HG03095 (cell line): ENCODE measurements around the gene CHRNB4.

ENCODE experiments used
- ATAC-seq: cut with Tn5 transposase; IDR thresholded peaks from one replicate; pipeline ENCODE4 v1.9.1; 2021; ENCODE audit warnings: moderate library complexity; ENCODE audit not compliant: unreplicated experiment

CHRNB4 gene

DNA sequence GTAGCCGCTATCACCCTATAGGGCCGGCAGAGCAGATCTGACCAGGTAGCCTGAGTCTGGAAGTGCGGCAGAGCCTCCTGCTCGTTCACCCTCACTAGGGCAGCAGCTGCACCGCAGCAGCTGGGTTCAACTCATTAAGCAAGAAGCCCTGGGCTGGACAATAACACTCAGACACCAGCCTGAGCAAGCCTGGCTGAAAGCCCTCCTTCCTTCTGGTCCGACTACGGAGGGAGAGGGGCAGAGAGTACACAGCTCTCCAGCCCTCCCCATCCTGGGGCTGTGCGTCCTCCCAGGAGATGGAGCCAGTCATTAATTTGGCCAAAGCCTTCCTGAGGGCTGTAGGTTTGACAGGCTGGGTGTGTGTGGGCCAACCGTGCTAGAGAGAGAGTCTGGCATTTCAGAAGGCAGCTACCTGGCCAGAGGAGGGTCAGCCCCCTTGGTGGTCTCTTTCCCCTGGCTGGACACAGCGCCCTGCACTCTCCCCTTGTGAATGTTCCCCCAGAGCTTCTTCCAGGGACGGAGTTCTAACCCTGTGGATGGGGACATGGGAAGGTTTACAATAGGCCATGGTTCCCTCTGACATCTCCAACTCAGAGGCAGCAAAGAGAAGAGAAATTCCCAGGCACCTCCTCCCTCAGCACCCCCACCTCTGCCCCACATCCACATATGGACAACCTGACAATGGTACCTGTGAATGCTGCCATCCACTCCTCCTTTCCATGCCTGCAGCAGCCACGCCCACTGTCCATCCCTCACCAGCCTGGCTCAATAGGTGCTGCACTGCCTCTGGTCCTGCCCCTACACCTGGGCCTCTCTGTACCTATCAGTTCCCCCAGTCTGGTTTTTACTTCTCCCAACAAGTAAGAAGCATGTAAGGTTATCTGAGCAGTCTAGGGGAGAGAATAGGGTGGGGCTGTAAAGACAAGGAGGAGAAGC, 6.5 kb downstream of the CHRNB4 start:
- ATAC-seq: no peak

DNA sequence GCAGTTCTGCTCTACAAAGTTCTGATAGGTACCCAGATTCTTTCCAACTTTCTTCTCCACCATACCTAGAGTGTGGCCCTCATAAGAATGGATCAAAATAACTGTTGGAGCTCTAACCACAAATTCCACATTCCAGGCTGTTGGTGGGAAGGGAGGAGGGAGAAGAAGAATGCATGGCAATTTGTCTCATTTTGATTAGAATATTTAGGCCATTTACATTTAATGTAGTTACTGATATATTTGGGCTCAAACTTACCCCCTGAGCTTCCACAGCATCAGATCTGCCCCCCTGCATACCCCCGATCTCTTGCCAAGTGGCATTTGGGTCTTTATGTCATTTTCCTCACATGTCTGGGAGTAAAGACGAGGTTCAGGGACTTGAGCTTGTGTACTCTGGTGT, 7.7 kb downstream of the CHRNB4 start:
- no peak for ATAC-seq

DNA sequence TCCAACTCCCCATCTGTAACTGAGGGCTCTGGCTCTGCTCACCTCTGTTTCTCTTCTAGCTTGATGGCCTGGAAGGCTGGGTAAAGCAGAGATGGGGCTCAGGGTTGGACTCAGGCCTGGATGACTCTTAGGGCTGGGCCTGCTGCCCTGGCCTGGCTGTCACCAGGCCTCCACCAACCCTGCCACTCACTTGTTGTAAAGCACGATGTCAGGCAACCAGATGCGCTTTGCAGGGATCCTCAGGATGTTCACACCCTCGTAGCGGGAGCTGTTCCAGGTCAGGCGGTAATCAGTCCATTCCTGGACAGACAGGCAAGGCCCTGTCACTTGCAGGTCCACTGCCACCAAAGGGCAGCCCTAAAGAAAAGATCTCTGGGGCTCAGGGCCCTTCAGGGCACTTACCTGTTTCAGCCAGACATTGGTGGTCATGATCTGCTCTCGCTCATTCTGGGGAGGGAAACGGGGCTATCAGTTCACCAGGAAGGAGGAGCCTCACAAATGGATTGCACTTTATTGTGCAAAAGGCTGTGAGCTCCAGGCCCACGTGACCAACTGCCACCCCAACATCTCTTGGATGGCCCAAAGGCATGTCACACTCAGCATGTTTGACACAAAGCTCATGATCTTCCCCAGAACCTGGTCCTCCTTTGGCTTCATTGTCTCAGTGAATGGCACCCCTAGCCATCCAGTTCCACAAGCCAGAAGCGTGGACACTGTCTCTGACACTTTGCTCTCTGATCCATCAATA, 9.9 kb downstream of the CHRNB4 start:
- no peak for ATAC-seq

- ATAC-seq: no peak
Measured at GRCh38 chr15:78629716-78630065, 11.3 kb downstream of the CHRNB4 start.

GRCh38 chr15:78629031-78629715, 11.8 kb downstream of the CHRNB4 start:
- no peak for ATAC-seq

DNA sequence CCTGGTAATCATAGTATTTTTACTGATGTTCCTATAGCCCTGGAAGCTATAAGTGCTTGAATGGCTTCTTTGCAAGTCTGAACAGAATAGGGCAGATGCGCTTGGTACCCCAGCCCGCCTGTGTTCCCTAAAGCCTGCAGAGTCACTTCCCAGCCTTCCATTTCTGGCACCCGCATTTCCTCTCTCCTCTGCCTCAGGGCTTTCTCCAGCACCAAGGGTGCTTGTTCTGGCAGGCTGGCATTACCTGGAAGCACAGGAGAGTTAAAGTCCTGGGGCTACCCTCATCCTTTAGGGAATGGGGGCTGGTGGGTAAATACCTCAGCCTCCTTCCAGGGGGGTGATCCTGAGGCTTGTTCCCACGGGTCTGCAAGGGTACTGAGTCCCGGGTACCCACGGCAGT, 12.8 kb downstream of the CHRNB4 start:
- no peak for ATAC-seq

GRCh38 chr15:78627348-78627747, 13.7 kb downstream of the CHRNB4 start:
- ATAC-seq: no peak

- no peak for ATAC-seq
Measured at GRCh38 chr15:78626381-78626995, 14.5 kb downstream of the CHRNB4 start.

DNA sequence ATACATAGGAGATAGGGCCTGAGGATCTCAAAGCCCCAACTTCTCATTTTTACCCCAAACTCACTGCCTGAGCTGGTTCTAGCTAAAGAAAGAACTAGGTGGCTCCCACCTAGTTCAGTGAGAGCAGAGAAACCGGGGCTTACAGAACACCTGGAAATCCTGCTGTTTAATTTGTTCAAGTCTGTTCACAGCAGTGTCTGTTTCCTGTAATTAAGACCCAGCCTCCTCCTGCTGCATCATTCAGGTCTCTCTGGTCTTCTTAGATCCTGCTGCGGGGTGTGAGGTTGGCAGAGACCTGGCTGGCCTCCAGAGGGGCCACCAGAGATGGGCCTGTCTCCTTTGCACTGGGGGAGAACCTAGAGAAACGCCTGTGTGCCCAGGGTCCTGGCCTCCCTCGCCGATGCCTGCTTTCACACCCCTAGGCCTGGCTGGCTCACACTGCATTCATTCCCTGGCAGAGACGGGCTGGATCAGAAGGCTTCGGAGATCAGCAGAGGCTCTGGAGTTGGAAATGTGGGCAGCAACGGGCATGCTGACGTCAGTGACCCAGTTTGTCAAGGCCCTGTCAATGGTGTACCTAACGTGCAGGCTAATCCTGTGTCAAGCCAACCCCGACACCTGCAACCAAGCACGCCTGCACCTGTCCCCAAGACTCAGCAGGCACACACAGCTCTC, 15.3 kb downstream of the CHRNB4 start:
- no peak for ATAC-seq

DNA sequence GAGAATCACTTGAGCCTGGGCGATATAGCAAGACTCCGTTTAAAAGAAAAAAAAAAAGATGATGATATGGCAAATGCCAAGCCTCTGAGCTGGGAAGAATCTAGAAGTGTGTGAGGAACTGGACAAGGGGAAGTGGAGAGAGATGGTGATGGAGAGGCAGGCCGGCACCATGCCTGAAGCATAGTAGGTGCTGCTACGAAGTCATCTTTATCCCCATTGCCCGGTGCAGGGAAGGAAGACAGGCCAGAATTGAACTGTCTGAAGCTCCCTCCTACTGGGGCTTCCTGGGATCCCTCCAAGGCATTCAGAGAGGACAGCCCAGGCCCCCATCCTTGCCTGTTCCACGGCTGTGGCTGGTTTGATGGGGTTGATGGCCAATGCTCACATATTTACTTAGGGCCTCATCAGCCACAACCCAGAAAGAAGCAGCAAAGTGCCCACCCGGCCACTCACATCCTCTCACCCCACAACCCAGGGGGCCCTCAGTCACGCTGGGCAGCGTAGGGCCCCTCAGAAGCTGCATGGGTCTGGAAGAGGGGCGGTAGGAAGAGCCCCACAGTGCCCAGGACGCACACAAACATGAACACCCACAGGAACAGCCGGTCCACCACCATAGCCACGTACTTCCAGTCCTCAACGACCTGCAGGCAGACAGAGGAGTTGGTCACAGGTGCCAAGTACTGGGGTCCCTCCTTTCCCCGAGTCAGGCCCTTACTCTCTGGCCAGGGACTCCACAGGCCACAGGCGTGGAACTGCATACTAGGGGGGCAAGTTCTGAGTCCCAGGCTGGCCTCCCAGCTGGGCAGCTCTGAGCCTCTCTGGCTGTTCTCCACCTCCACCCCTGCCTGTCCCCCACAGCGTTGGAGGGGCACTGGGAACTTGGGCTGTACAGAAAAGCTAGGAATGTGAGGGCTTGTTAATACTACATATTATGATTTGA, 16.1 kb downstream of the CHRNB4 start:
- ATAC-seq: no peak

DNA sequence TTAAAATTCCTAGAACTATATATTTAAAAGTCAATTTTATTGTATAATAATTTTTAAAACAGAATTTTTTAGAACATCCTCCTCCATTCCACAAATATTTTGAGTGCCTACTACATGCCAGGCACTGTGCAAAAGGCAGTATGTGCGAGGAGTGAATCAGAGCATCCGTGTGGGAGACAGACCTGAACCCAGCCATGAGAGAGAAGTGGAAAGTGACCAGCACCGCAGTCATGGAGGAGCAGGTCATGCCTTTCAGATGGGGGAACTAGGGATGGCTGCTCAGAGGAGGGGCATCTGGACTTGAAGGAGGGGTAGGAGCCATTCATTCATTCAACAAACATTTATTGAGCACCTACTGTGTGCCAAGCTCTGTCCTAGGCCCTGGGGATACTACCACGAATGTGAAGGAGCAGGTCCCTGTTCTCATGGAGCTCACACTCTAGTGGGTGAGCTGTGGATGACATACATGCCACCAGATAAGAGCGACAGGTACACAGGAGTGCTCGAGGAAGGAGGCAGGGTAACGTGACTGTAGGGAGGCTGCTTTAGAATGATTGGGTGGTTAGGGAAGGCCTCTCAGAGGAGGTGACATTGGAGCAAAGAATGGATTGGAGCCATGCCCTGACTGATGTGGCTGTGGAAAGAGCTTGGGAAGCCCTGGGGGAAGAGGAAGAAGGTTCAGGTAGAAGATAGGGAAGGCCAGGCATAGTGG, 17.1 kb downstream of the CHRNB4 start:
- ATAC-seq: no peak

DNA sequence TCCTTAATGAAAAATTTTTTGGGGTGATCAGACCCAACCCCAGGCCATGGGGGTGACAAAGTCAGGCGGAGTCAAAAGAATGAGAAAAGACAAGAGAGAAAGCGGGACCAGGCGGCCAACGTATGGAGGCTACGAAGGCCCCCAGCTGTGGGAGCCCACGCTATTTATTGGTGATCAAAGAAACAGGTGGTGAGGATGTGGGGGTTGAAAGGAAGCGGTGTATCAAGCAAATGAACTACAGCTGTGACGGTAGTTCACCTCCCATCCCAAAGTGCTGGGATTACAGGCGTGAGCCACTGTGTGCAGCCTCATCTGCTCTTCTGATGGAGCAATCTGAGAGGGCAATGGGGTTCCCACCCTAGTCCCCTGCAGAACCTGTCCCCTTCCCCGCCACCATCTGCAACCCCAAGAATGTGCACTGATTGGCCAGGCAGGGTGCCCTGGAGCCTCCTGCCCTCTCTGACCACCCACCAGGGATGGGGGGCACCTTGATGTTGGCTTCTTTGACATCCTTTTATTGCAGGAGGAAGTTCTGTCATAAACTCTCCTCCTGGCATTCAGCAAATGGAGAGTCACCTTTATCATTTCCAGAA, 19.1 kb downstream of the CHRNB4 start:
- ATAC-seq: no peak

- no peak for ATAC-seq
Measured at GRCh38 chr15:78620527-78621421, 20.2 kb downstream of the CHRNB4 start, which contains the start of gene CHRNA3. CHRNA3 (minus strand) TSS chr15:78620996; CDS start chr15:78620794, 202 bp downstream.

DNA sequence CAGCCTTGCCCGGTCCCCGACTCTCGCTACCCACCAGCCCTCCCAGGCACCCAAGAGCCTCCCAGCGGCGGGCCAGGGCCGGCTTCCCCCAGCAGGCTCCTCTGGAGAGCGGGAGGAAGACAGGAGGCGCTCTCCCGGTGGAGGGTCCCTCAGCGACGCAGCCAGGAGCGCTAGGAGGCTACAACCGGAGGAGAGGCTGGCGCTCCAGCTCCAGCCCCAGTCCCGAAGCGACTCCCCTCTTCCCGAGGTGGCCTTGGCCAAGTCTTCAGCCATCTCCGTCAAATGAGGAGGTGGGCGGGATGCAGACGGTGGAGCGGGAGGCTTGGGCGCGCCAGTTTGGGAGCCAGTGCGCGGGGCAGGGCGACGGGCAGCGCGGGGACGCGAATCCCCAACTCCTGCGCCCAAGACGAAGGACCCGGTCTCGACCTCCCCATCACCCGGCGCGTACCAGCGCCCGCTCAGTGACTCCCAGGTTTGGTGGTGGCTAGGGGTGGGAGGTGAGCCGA, 20.9 kb downstream of the CHRNB4 start:
- no peak for ATAC-seq

GRCh38 chr15:78619022-78619950, 21.7 kb downstream of the CHRNB4 start:
- ATAC-seq: no peak

GRCh38 chr15:78618490-78618934, 22.5 kb downstream of the CHRNB4 start:
- no peak for ATAC-seq
